ENCODE measurements around the gene PRPH.
"Not testable (repeated sequence)": the region's sequence is repeated elsewhere in the genome, so short reads cannot be mapped to it uniquely, and the experiment has no call there.

The PRPH gene

DNA sequence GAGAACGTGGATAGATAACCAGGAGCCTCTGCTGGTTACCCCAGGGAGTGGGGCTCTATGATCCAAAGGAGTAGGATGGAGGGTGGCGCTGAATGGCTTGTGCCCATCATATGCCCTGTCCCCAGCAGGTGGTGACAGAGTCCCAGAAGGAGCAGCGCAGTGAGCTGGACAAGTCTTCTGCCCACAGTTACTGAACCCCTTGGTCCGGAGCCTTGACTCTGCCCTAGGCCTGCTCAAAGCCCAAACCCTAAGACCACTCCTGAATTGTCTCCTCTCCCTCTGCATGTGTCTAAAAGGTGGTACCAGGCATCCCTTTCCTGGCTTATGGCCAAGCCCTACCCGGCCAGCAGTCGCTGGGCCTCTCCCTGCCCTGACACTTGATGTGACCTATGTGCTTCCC is 3.2 kb downstream of the PRPH start:
- no peak for DNase-seq (ENCODE audit: low read depth)

DNA sequence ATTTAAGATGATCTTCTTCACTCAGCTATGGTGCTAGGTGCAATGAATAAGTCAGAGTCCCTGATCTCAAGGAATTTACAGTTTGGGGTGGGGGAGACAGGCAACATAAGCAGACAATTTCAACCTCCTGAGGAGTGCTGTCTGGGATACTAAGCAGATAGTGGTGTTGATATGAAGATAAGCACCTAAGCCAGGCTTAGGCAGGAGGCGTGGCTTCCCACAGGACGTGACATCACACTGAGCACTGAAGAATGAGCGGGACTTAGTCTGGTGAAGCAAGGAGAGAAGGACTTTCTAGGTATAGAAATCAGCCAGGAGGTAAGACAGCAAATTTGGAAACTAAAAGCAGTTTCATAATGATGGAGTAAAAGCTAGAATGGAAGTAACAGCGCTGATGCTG is 6.8 kb downstream of the PRPH start:
- no peak for DNase-seq (ENCODE audit: low read depth)

DNA sequence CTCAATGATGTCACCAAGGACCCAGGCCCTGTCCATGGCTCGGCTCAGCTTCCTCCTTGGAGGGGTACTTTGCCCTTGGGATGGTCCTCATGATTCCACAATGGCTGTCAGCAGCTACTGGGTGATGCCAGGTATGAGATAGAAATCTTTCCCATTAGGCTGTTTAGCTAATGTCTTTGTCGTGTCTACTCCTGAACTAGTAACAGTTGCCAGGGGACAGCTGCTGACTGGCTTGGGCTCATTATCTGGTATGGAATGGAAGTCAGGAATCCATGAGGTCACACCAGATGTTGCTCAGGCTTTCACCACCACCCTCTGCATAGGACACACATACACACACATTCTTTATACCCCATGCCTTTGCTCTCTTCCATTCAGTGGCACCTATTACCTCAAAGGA is 9.2 kb downstream of the PRPH start:
- no peak for DNase-seq (ENCODE audit: low read depth)

DNA sequence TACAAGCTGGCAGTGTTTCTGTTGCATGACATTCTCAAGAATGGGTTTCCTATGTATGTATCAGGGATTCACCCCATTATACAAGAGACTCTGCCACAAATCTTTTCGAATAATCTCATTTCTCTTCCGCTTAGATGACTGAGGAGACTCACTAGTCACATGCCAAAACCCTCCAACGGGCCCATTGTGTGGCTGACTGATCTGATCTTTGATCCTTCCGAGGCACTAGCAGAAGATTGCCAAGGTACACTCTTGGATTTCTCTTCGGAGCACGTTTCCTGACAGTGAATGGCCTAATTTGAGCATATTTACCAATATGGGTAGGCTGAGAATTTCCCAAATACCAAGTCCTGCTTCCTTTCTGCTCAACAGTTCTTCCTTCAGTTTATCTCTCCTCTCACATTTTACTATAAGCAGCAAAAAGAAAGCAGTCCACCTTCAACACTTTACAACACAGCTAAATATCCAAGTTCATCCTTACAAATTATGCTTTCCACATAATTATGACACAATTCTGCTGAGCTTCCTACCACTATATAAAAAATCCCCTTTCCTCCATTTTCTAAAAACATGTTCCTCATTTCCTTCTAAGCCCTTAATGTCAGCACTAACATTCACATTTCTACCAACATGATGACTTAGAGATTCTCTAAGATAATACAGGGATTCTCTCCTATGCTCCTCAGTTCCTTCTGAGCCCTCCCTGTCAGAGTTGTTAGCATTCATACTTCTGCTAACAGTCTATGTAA is 11.0 kb downstream of the PRPH start:
- DNase-seq (ENCODE audit: low read depth), result no peak

DNA sequence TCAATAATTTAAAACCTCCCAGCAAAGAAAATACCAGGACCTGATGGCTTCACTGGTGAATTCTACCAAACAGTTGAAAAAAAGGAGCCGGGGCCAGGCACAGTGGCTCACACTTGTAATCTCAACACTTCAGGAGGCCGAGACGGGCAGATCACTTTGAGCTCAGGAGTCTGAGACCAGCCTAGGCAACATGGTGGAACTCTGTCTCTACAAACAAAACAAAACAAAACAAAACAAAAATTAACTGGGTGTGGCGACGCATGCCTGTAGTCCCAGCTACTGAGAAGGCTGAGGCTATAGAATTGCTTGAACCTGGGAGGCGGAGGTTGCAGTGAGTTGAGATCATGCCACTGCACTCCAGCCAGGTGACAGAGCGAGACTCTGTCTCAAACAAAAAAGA is 14.4 kb downstream of the PRPH start:
- DNase-seq (ENCODE audit: low read depth), result no peak

DNA sequence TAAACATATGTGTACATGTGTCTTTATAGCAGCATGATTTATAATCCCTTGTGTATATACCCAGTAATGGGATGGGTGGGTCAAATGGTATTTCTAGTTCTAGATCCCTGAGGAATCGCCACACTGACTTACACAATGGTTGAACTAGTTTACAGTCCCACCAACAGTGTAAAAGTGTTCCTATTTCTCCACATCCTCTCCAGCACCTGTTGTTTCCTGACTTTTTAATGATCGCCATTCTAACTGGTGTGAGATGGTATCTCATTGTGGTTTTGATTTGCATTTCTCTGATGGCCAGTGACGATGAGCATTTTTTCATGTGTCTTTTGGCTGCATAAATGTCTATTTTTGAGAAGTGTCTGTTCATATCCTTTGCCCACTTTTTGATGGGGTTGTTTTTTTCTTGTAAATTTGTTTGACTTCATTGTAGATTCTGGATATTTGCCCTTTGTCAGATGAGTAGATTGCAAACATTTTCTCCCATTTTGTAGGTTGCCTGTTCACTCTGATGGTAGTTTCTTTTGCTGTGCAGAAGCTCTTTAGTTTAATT is 15.6 kb downstream of the PRPH start:
- DNase-seq (ENCODE audit: low read depth), result not testable (repeated sequence)

DNA sequence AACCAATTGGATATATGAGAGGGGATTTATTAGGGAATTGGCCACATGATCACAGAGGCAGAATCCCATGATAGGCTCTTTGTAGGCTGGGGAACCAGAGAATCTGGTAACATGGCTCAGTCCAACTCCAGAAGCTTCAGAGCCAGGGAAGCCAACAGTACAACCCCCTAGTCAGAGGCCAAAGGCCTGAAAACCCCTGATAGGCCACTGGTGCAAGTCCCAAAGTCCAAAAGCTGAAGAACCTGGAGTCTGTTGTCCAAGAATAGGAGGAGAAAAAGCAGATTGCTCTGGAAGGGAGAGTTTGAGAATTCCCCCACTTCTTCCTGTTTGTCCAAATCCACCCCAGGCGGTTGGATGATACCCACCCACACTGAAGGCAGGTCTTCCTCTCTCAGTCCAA is 19.9 kb downstream of the PRPH start:
- no peak for DNase-seq (ENCODE audit: low read depth)

DNA sequence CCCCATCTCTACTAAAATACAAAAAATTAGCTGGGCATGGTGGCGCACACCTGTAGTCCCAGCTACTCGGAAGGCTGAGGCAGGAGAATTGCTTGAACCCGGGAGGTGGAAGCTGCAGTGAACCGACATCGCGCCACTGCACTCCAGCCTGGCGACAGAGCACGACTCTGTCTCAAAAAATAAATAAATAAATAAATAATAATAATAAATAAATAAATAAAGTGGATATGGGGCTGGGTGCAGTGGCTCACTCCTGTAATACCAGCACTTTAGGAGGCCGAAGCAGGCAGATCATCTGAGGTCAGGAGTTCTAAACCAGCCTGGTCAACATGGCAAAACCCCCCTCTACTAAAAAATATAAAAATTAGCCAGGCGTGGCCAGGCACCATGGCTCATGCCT is 22.2 kb downstream of the PRPH start:
- DNase-seq (ENCODE audit: low read depth), result not testable (repeated sequence)

DNA sequence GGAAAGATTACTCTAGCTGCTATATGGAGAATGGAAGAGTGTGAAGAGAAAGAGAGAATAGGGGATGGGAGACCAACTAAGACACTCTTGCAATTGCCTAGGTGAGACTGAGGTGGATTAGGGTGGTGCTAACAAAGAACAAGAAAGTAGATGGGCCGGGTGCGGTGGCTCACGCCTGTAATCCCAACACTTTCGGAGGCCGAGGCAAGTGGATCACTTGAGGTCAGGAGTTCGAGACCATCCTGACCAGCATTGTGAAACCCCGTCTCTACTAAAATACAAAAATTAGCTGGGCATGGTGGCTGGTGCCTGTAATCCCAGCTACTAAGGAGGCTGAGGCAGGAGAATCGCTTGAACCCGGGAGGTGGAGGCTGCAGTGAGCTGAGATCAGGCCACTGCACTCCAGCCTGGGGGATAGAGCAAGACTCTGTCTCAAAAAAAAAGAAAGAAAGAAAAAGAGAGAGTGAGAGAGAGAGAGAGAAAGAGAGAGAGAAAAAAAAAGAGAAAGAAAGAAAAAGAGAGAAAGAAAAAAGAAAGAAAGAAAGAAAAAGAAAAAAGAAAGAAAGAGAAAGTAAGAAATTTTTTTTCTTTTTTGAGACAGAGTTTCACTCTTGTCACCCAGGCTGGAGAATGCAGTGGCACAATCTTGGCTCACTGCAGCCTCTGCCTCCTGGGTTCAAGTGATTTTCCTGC is 25.6 kb downstream of the PRPH start:
- not testable (repeated sequence) for DNase-seq (ENCODE audit: low read depth)

DNA sequence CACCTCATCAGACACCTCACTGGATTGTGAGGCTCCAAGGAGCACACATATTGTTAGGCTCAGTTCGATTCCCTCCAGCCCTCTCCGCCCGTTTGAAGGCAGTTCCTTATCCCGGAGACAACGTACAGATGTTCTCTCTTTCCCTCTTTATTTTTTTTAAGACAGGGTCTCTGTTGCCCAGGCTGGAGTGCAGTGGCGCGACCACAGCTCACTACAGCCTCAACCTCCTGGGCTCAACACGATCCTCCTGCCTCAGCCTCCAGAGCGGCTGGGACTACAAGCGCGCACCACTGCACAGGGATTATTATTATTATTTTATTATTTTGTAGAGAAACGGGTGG is 27.4 kb downstream of the PRPH start:
- DNase-seq (ENCODE audit: low read depth), result no peak

DNA sequence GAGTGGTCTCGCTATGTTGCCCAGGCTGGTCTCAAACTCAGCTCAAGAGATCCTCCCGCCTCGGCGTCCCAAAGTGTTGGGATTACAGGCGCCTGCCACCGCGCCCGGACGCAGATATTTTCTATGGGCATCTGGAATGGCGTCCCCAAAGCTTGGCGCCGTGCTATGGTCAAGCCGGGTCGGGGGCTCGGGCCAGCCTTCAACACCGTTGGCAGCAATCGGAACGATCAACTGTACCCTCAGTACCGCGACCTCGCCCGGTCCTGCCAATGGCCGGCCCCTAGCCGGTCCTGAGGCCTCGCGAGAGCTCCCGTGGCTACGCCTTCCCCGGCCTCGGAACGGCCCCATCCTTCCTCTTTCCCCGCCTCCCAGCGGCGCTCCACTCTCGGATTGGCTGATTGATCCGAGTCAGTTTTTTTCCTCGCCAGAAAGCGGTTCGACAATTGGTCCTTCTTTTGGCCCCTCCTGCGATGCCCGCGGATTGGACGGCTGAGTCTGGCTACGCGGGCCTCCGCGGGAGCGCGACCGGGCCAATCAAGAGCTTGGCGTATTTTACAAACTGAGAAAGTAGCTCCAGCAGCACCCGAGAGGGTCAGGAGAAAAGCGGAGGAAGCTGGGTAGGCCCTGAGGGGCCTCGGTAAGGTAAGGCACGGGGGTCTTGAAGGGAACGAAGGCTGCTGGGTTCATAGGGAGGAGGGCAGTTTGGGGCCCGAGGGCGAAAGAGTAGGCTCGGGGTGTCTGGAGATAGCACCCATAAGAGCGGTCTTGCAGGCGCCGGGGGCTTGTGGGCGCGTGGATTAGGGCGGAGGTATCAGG is 28.0 kb downstream of the PRPH start, which contains the start of gene TROAP:
Gene TROAP (plus strand): TSS at position 548 of the 816 bp plus-strand sequence. CDS start 354 bp downstream, outside the sequence.
- DNase-seq (ENCODE audit: low read depth), result peak; percentile 94

DNA sequence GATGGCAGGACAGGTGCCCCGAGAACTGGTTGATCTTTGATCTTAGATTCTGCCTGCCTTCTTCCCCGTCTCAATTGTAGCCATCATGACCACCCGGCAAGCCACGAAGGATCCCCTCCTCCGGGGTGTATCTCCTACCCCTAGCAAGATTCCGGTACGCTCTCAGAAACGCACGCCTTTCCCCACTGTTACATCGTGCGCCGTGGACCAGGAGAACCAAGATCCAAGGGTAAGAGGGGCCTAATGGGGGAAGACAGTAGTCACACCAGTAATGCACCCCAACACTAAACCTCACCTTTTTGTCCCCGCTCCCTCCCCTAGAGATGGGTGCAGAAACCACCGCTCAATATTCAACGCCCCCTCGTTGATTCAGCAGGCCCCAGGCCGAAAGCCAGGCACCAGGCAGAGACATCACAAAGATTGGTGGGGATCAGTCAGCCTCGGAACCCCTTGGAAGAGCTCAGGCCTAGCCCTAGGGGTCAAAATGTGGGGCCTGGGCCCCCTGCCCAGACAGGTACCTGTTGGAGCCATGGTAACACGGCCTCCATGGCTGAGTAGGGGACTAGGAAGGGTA is 28.7 kb downstream of the PRPH start:
- no peak for DNase-seq (ENCODE audit: low read depth)

DNA sequence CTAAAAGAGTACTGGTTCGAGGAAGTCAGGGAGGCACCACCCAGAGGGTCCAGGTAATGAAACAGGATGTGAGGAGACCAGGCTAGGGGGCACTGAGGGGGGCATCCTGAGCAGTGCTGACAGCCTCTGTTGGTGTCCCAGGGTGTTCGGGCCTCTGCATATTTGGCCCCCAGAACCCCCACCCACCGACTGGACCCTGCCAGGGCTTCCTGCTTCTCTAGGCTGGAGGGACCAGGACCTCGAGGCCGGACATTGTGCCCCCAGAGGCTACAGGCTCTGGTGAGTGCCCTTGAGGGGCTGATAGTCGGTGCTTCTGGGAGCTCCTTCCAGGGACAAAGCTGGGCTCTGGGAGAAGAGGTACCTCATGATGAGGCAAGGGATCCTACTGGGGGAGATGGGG is 30.7 kb downstream of the PRPH start:
- DNase-seq (ENCODE audit: low read depth), result no peak

DNA sequence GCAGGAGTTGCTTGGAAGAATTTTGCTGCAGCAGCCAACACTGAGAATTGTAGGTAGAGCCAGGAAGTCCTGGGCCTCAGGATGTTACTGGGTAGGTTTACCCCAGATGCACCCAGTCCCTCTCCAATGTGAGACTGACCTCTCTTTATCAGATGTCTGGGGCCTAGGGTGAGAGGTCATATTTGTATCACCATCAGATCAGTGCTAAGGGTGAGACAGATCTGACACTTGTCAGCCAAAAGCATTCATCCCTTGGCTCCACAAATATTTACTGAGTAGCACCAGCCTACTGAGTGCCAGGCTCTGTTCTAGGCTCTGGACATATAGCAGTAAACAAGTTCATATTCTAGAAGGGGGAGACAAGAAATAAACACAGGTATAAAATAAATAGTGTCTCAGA is 32.4 kb downstream of the PRPH start:
- DNase-seq (ENCODE audit: low read depth), result no peak

DNA sequence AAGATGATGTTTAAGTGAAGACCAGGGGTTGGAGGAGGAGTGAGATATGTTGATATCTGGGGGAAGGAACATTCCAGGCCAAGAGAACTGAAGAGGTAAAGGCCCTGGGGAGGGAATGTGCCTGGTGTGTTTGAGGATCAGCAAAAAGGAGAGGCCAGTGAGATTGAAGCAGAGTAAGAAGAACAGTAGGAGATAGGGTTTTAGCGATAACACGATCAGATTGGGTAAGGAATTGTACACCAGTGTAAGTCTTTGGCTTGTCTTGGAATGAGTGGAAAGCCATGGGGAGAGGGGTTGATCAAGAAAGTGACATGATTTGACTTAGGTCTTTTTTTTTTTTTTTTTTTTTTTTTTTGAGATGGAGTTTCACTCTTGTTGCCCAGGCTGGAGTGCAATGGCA is 32.9 kb downstream of the PRPH start:
- no peak for DNase-seq (ENCODE audit: low read depth)

DNA sequence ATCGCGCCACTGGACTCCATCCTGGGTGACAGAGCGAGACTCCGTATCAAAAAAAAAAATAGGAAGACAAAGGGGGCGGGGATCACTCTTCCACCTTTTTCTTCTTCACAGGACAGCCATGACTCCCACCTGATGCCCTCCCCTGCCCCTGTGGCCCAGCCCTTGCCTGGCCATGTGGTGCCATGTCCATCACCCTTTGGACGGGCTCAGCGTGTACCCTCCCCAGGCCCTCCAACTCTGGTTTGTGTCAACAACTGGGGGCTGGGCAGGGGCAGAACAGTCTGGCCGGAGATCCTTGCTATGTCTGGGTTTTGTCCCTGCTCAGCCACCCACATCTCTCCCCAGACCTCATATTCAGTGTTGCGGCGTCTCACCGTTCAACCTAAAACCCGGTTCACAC is 33.9 kb downstream of the PRPH start:
- DNase-seq (ENCODE audit: low read depth), result no peak

DNA sequence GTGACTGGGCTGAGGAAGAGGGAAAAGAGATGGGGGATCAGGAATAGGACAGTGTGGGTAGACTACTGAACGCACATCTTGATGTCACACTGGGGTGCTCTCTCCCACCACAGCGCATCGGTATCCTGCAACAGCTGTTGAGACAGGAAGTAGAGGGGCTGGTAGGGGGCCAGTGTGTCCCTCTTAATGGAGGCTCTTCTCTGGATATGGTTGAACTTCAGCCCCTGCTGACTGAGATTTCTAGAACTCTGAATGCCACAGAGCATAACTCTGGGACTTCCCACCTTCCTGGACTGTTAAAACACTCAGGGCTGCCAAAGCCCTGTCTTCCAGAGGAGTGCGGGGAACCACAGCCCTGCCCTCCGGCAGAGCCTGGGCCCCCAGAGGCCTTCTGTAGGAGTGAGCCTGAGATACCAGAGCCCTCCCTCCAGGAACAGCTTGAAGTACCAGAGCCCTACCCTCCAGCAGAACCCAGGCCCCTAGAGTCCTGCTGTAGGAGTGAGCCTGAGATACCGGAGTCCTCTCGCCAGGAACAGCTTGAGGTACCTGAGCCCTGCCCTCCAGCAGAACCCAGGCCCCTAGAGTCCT is 35.2 kb downstream of the PRPH start:
- DNase-seq (ENCODE audit: low read depth), result no peak

DNA sequence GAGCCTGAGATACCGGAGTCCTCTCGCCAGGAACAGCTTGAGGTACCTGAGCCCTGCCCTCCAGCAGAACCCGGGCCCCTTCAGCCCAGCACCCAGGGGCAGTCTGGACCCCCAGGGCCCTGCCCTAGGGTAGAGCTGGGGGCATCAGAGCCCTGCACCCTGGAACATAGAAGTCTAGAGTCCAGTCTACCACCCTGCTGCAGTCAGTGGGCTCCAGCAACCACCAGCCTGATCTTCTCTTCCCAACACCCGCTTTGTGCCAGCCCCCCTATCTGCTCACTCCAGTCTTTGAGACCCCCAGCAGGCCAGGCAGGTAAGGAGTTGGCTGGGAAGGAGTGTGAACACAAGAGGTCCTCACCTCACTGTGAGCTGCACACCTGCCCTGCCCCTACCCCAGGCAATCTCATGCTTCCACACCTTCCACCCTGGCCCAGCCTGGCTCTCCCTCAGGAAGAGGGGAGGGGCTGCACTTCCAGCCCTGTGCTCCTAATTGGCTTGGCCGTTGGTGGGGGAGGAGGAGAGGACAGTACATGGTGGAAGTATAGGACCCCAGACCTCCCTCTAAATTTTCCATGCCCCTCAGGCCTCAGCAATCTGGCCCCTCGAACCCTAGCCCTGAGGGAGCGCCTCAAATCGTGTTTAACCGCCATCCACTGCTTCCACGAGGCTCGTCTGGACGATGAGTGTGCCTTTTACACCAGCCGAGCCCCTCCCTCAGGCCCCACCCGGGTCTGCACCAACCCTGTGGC is 35.9 kb downstream of the PRPH start:
- DNase-seq (ENCODE audit: low read depth), result no peak

DNA sequence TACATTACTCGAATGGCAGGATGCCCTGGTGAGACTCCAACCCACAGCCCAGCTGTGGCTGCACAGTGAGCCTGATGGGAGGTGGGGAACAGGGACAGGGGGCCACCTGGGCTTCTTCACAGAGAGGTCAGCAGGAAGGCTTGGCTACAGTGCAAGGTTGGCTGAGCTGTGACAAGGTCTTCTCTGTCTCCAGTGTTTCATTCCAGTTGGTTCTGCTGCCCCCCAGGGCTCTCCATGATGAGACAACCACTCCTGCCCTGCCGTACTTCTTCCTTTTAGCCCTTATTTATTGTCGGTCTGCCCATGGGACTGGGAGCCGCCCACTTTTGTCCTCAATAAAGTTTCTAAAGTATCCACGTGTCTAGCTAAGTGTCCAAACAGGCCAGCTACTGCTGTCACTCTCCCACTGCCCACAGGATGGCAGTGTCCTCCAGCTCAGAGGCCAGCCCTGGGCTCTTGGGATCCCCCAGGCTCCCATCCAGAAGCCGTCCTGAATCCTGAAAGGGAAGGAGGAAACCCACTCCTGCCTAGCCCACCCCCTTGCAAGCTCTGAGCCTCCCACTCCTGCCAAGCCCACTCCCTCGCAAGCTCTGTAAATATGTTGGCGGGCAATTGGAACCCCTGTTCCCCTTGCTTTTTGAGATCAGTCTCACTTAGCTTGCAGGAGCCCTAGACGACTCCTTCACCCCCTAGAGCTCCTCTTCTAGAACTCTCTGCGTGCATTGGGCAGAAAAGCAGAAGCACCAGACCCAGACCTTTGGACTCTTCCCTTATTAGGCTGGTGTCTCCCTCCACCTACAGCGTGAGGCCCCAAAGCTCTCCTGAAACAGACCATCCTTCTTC is 36.7 kb downstream of the PRPH start:
- peak; percentile 64 for DNase-seq (ENCODE audit: low read depth)

DNA sequence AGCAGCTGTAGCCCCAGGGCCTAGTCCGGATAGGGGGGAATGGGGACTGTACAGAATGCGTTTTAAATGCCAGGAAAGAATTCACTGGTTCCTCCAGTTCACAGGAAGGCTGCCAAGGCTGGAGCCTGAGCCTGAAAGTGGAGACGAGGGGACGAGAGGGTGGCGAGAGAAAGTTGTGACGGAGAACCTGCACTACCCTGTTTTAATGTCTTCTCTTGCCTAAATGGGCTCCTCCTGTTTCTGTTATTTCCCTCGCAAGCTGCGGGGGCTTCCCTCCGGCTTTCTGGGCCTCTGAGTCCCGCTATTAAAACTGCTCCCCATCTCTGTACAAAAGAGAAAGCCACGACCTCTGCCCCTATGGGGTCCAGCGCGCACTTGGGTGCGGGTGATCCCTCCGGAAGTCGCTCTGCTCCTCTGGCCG is 37.5 kb downstream of the PRPH start:
- no peak for DNase-seq (ENCODE audit: low read depth)
